Activated CD8-positive, alpha-beta memory T cell treated with anti-CD3 and anti-CD28 coated beads, Interleukin-2, amount 50 U/mL, for 4 hours (primary cell): Measurements from ENCODE around the gene LZTS2.

Source experiments
- DNase-seq: peaks from one replicate; pipeline ENCODE4 v3.0.0-alpha.2; 2020

LZTS2 gene

DNA sequence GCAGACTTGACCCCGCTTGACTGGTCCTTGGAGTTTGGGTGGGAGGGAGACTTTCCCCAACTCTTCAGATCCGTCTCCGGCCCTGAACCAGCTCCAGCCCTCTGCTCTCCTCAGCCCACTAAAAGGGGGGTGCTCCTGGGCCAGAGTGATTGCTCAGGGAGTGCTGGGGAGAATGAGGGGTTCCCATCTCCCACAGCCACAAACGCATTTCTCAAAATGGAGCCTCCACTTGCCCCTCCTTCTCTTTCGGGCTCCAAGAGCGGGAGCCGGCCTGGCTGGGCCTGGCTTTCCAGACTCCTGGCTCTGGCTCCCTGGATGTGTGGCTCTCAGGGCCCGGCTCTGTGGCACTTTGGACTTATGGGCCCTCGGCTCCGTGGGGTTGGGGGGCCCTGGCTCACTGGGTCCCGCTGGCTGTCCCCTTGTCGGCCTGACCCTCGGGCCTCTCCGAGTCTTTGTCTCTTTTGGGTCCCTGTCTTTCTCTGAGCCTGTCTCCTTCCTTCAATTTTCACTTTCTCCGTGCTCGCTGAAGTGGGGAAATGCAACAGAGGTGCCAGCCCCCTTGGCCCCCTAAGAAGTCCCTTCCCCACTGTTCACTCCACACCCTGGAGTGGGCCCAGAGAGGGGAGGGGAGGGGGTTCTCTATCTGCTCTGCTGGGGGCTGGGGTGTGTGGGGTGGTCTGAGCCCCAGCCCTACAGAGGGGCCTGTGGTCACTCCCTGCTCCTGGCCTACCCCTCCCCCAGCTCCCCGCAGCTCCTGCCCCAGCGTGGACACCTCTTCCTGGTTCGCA, 713 bp downstream of the LZTS2 start:
- no peak for DNase-seq

DNA sequence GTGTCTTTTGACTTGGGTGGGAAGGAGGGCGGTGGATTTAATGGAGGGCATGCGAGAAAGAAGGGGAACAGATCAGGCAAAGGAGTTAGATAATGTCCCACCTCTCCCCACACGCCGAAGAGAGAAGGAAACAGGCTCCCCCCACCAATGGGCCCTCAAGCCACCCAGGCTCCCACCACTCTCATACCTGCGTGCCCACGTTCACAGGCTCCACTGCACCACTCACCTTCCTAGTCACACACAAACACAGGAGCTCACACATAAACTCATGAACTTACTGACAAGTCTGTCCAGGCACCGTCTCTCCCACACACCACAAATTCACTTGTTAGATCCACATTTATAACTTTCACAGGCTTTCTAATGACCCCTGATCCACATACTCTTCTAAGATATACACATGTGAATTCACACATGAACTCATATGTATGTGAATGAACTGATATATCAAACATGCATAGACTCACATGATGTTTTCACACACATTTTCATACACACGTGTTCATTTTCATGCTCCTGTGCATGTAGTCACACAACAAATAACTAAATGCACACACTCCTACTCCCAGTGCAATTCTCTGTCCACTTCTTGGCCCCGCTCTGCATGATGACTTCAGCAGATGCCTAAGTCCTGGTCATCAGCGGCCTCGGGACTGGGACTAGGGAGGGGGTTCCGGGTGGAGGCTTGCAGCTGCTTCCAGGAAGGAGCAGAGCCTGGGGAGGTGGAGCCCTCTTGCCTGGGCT, 1.5 kb downstream of the LZTS2 start:
- DNase-seq = no peak

DNA sequence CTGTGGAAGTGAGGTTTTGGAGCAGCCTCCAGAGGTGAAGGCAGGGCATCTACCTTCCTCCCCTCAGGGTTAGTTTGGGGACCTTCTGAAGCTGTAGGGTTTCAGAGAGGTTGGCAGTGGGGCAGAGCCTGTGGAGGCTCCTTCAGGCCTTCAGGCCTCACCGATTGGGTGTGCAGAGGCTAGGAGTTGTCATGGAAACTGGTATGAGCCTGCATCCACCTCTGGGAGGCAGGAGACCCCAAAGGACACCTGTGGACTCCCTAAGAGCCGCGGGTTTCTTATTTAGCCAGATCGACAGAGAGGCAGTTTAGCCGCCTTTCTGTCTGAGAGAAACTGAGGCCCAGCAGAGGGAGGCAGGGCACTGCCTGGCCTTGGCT, 2.0 kb downstream of the LZTS2 start:
- no peak for DNase-seq

DNA sequence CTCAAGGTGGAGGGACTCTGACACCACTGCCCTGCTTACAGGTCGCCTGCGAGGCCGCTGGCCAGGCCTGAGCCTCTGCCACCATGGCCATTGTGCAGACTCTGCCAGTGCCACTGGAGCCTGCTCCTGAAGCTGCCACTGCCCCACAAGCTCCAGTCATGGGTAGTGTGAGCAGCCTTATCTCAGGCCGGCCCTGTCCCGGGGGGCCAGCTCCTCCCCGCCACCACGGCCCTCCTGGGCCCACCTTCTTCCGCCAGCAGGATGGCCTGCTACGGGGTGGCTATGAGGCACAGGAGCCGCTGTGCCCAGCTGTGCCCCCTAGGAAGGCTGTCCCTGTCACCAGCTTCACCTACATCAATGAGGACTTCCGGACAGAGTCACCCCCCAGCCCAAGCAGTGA, 2.8 kb downstream of the LZTS2 start:
- no peak for DNase-seq

DNA sequence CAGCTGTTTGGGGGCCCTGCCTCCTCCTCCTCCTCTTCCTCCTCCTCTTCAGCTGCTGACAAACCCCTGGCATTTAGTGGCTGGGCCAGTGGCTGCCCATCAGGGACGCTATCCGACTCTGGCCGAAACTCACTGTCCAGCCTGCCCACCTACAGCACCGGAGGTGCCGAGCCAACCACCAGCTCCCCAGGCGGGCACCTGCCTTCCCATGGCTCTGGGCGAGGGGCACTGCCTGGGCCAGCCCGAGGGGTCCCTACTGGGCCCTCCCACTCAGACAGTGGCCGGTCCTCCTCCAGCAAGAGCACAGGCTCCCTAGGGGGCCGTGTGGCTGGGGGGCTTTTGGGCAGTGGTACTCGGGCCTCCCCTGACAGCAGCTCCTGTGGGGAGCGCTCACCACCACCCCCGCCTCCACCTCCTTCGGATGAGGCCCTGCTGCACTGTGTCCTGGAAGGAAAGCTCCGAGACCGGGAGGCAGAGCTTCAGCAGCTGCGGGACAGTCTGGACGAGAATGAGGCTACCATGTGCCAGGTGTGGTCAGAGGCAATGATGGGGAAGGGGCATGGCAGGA, 4.1 kb downstream of the LZTS2 start:
- no peak for DNase-seq

DNA sequence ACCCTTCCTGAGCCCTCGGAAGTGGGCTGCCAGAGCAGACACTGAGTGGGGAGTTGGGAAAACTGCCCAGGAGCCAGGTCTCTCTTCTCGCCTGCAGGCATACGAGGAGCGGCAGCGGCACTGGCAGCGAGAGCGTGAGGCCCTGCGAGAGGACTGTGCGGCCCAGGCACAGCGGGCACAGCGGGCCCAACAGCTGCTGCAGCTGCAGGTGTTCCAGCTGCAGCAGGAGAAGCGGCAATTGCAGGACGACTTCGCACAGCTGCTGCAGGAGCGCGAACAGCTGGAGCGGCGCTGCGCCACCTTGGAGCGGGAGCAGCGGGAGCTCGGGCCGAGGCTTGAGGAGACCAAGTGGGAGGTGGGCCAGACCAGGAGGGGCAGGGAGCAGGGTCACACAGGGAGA, 5.8 kb downstream of the LZTS2 start:
- DNase-seq = no peak

DNA sequence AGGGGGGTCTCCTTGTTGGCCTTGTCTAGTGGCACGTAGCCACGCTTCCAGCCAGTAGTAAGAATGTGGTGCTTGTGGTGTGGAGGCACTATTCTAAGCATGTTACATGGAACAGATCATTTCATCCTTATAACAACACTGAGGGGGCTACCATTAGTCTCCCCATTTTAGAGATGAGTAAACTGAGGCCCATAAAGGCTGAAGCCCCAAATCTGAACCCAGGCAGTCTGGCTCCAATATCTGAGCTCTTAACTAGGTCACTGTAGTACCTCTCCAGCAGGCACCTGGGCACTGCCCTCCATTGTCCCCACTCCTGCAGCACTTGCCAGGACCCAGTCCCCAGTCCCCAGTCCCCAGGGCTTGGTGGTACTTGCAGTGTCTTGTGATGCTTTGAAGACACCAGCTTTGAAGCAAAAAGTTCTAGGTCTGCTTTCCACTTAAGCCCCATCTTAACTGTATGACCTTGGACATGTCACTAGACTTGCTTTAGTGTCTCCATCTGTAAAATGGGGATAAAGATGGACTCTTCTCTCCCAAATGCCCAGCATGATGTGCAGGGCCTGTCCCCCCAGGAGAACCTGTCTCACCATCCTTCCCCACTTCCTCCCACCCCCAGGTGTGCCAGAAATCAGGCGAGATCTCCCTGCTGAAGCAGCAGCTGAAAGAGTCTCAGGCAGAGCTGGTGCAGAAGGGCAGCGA, 6.4 kb downstream of the LZTS2 start:
- DNase-seq = no peak

DNA sequence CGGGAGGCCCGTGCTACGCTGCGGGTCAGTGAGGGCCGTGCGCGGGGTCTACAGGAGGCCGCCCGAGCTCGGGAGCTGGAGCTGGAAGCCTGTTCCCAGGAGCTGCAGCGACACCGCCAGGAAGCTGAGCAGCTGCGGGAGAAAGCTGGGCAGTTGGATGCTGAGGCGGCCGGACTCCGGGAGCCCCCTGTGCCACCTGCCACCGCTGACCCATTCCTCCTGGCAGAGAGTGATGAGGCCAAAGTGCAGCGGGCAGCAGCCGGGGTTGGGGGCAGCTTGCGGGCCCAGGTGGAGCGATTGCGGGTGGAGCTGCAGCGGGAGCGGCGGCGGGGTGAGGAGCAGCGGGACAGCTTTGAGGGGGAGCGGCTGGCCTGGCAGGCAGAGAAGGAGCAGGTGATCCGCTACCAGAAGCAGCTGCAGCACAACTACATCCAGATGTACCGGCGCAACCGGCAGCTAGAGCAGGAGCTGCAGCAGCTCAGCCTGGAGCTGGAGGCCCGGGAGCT, 7.0 kb downstream of the LZTS2 start:
- no peak for DNase-seq

DNA sequence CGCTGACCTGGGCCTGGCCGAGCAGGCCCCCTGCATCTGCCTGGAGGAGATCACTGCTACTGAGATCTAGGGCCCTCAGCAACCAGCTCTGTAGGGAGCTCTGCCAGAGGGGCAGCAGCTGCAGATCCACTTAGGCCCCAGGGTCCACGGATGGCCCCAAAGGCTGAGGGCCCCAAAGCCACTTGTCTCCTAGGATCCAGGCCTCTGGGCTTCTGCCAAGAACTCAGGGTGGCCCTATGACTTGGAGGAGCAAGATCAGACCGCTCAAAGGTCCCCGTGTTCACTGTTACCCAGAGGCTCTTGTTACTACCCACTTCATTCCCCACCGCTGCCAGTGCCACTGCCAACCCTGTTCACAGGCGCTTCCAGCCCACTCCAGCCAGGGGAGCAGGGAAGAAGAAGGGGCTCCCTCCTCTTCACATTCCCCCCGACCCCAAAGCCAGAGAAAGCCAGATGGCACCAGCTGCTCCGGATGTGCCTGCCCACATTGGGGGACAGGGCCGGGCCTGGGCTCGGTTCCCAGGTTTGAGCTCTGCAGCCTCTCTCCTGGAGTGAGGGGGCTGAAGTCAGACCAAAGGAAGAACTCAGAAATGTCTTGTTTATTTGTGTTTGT, 7.6 kb downstream of the LZTS2 start:
- DNase-seq = no peak

DNA sequence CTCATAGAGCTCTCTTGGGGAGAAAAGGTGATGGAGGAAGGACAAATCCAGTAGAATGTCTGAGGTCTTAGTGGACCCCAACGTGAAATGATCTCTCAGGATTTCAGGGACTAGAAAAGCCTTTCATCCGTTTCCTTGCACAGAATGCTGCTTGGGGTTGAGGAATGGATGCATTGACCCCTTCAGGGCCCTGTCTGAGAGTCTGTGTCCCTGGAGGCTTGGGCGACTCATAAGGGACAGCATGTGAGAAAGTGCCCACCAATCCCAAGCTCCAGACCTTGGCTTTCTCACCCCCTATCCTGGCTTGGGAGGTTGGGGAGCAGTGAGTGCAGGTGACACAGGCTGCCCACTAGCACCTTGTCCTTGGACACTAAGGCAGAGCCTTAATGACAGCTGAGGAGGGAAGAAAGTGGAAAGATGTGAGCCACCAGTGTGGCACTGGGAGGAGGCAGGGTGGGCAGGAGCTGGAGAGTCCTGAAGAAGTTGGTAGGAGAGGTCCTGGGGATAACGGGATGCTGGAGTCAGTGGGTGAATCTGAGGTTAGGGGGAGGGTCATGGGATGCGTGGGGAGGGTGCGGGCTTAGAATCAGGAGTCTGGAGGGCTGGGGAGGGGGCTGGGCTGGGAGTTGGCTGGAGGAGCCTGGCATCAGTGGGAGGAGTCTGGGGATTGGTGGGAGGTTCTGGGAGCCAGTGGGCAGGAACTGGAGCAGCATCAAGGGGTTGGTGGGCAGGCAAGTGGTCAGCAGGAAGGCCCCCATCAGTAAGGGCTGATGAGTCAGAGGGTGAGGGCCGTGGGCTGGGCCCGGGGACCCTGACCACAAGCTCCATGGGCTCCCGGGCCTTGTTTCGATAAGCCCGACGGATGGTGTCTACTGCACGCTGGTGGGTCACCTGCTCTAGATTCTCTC, 8.6 kb downstream of the LZTS2 start:
- no peak for DNase-seq

DNA sequence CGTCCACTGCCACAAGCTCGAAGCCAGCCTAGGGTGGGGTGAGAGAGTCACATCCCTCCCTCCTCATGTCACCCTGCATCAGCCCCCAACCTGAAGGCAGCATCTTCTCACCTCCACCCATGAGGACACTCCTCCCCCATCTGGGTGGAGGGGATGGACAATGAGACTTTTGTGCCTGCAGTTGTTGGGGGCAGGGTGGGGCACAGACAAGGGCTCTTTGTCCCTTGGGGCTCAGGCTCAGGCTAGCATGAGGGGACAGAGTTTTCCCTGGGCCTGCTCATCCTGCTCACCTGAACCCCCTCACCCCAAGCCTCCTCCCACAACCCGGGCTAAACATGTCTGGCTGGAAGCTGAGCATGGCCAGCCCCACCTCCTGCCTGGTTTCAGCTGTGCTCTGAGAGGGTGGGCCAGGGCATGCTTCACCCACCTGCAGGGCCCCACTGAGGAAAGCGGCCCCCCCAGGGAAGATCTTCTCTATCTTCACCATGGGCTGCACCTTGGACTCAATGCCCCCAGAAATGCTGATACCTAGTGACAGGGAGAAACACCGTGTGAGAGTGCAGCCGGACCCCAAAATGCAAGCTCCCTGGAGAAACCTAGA, 9.3 kb downstream of the LZTS2 start:
- no peak for DNase-seq

DNA sequence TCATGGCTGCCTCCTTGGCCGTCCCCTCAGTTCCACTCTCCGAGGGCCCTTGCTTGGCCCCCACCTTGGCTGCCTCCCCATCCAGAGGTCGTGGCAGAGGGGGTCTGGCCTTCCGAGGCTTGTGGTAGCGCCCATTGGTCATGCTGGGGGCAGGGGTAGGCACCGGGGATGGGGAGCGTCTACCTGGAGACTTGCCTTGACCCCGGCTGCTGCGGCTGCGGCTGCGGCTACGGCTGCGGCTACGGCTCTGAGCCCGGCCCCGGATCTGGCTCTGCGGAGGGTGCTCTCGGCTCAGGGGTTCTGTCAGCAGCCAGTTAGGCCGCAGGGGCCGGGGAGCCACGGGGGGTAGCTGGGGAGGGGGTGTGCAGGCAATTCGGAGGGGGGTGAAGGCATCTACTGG, 10.7 kb downstream of the LZTS2 start:
- DNase-seq = no peak

DNA sequence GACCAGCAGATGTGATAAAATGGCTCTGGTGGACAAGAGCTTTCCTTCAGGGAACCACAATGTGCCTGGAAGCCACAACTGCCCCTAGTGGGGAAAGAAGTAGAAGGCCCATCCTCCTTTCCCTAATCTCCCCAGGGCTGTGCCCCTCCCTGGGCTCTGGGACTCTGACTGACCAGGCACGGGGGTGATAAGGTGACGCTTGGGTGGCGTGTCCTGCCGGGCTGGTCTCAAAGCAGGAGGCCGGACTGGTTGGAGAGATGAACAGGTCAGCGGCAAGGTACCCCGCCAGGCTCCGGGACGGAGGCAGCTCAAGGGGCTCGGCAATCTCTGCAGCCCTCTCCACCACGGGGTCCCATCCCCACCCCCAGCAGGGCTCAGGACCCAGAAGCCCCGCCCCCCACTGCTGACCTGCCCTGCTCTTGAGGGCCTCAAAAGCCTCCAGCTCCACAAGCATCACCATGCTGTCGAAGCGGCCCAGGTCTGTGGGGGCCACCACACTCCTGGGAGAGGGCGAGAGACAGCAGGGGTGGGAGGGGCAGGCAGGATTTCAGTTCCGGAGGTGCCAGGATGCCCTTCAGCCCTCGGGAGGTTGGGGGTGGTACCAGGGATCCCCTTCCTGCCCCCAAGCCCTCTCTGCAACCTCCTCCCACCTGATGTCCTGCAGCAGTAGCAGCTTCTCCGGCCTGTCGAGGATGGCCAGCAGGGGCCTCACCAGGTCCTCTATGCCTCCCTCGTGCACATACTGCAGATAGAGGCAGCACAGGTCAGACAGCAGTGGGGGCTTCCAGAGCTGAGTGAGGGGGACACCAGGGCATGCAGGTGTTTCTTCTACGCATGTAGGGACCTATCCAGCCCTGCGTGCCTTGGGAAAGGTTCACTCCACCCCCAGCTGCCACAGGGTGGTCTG, 12.2 kb downstream of the LZTS2 start:
- DNase-seq = no peak

DNA sequence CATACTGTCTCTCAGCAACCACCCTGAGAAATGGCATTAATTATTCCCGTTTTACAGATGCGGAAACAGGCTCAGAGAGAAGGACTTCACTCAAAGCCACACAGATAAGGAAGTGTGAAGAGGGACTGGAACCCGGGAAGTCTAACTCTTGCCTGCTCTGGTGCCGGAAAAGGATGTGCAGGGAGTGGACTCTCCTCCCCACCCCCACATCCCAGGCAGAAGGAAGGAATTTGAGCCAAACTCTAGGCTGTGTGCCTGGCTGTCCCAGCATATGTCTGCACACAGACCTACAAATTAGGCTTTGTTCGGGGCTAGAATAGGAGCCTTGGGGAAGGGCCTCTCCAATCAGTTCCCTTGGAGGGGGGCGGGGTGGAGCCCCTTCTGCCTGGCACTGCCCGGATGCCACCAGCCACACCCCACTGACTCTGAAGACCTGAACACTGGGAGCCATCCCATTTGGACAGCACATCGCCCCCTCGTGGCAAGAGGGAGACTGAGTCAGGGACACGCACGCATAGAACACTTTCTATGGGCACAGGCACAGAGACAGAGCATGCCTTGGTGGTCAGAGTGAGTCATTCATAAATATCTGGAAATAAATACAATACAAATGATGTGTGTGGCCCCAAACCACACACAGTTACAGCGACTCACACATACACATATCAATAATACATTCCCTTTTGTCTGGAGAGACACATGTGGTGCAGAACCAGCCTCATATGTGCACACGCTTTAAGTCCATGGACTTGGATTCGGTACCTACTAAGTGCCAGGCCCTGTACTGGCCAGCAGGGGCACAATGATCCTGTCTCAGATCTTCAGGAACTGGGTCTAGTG, 13.1 kb downstream of the LZTS2 start:
- peak; percentile 77 for DNase-seq

DNA sequence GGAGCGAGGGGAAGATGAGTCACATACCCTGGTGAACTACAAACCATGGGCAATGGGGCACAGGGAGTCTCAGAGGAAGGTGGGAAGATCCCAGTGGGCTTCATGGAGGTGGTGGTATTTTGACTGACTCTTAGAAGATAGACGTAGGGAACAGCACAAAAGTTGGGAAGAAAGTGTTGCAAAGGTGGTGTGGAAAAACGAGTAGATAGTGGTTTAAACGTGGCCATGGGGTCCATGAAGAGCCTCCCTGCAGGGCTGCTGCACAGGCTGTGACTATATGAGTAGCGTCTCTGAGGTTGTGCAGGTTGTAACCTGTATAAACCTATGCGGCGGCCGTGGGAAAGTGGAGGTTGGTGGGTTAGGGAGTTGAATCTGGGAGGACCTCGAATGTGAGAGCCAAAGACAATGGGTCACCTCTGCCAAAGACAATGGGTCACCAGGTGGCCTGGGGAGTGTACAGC, 13.8 kb downstream of the LZTS2 start:
- DNase-seq = no peak

DNA sequence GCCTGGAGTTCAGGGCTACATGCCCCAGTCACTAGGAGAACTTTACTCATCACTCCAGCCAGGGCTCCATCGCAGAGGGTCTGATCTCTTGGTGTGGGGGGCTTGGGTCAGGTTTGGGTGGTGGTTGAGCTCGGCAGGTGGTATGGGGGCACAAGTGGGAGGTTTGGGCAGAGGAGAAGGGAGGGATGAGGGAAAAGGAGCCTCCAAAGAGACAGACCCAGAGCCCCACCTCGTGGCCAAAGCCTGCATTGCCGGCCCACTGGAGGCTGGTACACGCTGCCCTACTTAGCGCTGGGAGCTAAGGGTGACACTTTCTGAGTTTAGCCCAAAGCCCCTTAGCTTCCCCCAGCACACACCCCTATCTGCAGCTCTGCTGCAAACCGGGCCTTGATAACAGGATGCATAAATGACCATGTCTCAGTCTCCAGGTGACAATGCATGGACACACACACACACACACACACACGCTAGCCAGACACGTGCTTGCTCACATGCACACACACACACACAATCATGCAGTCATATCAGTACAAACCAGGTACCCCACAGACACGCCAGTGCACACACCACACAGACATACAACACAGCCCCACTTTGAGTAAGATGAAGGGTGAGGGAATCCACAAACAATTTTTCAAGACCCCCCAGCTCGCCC, 14.7 kb downstream of the LZTS2 start:
- peak; percentile 77 for DNase-seq

DNA sequence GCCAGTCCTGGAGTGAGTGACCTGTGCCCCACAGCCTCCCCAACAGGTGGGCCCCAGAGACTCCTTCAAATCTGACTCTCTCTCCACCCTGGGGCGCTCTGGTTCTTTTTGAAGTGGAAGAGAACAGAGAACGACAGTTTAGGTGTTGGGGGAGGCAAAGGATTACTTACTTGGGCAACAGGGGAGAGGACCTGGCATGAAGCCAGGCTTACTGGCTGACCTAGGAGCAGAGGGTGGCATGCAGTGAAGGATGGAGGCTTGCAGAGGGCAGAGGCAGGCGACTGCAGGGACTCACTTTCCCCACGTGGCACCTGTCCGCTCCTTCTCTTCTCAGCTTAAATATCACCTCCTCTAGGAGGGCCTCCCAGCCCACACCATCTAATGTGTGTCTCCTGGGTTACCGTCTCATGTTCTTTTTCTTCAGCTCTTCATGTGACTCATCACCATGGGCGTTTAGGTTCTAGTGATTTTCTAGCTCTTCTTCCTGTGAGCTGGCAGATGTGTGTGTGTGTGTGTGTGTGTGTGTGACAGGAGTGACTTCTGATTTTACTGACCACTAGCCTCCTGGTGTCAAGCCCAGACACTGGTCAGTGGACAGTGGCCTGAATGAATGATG, 15.5 kb downstream of the LZTS2 start:
- DNase-seq = no peak

DNA sequence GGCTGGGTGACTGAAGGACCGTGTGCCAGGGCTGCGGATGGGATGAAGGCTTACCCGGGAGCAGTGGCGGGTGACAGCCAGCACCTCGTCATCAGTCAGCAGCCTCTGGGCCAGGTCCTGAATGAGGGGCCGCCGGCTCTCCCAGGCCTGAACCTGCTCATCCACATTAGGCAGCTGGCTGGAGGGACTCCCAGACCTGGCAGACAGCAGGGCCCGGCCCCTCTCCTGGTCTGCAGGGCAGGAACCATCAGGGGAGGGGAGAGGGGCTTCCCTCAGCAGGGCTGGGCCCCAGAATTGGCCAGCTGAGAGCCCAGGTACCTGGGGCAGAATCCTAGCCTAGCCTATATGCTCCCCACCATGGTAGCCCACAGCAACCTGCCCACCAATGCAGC, 16.0 kb downstream of the LZTS2 start:
- DNase-seq = no peak
